GM21786 (cell line): ENCODE data around the gene ASB14.
"Not testable (repeated sequence)": the region's sequence is repeated elsewhere in the genome, so short reads cannot be mapped to it uniquely, and the experiment has no call there.

ENCODE experiments used
- ATAC-seq: cut with Tn5 transposase; IDR thresholded peaks from one replicate; pipeline ENCODE4 v1.9.1; 2021; ENCODE audit not compliant: unreplicated experiment

Gene ASB14

DNA sequence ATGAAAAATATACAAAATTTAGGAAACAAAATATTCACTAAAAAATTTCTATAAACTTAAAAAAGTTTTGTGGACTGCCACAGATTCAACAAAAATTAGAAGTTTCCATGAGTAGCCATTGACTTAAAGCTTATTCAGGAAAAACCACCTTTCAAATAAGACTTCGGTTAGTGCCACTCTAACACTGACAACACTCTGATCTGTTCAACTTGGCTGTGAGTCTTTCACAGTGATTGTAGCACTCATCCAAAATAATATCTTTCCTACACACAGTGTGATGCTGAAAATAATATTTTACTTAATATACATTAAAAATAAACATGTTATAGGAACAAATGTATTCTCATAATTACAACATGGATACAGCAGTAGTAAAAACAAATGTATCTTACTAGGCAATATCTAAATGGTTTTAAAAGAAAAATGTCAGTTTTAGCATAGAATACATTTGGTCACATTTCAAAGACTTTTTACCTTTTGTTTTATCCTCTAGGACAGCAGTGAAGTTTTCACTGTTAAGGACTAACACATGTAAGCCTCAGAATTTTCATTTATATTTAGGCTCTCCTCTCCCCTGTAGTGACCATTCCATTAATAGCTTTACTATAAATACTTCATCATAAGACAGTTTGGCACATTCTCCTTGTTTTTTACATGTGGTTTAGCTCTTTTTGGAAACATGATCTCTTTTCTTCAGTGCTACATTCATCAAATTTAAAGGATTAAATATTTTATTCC is at the start of gene ASB14:
ASB14 (minus strand) TSS at position 527 of the 738 bp plus-strand sequence. CDS start 652 bp downstream, outside the sequence.
- no peak for ATAC-seq

DNA sequence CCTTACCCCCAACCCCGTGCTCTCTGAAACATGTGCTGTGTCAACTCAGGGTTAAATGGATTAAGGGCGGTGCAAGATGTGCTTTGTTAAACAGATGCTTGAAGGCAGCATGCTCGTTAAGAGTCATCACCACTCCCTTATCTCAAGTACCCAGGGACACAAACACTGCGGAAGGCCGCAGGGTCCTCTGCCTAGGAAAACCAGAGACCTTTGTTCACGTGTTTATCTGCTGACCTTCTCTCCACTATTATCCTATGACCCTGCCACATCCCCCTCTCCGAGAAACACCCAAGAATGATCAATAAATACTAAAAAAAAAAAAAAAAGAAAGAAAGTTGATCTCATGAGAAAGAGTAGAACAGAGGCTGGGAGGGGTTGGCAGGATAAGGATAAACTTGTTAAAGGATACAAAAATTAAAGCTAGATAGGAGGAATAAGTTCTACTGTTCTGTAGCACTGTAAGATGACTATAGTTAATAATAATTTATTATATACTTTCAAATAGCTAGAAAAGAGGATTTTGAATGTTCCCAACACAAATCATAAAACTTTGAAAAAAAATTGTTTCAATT is 46.7 kb upstream of the ASB14 start:
- ATAC-seq, result not testable (repeated sequence)

DNA sequence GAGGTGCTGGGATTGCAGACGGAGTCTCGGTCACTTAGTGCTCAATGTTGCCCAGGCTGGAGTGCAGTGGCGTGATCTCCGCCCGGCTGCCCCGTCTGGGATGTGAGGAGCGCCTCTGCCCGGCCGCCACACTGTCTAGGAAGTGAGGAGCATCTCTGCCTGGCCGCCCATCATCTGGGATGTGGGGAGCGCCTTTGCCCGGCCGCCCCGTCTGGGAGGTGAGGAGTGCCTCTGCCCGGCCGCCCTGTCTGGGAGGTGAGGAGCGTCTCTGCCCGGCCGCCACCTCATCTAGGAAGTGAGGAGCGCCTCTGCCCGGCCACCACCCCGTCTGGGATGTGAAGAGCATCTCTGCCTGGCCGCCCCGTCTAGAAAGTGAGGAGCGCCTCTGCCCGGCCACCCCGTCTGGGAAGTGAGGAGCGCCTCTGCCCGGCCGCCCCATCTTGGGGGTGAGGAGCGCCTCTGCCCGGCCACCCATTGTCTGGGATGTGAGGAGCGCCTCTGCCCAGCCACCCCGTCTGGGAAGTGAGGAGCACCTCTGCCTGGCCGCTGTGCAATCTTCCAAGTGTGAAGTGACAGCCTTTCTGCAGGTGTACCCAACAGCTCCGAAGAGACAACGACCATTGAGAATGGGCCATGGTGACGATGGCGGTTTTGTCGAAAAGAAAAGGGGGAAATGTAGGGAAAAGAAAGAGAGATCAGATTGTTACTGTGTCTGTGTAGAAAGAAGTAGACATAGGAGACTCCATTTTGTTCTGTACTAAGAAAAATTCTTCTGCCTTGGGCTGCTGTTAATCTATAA is 46.0 kb upstream of the ASB14 start:
- not testable (repeated sequence) for ATAC-seq

DNA sequence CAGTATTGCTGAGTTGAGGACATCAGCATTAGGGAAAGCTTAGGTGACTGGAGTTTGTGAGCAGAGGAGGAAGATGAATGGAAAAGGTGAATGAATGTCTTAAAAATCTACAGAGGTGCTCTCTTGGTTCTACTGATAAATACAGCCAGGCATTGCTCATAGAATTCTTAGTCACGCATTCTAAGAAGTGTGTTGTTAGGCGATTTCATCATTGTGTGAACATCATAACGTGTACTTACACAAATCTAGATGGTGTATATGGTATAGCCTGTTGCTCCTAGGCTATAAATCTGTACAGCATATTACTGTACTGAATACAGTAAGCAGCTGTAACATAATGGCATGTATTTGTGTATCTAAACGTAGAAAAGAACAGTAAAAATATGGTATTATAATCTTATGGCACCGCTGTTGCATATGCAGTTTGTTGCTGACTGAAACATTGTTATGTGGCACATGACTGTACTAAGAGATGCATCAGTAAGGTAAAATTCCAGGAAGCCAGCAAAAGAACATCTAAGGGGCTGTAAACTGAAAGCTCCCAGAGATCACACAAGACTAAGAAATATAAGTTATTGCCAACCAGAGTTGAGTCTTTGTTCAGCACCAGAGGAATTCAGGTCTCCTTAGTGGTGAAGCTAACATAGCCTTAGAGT is 42.9 kb upstream of the ASB14 start:
- no peak for ATAC-seq

DNA sequence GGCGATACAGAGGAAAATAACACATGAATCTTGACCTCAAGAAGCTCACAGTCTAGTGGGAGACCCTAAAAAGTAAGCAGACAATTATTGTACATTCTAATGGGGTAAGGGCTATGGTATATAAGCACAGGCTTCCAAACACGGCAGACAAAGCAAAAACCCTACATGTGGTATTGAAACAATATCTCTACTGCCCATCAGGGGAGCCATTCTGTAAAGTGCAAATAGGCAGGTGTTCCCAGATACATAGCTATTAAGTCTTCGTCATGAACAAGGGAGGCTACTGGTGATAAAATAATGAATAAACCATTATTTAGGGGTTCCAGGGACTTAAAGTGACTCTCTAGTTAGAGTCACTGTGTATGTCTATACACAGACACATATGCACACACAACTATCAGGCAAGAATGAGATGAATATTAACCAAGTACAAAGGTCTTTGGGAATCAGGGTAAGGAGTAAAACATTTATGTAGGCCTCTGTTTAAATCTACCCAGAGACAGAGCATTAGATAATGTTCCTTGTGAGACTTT is 38.7 kb upstream of the ASB14 start:
- no peak for ATAC-seq

DNA sequence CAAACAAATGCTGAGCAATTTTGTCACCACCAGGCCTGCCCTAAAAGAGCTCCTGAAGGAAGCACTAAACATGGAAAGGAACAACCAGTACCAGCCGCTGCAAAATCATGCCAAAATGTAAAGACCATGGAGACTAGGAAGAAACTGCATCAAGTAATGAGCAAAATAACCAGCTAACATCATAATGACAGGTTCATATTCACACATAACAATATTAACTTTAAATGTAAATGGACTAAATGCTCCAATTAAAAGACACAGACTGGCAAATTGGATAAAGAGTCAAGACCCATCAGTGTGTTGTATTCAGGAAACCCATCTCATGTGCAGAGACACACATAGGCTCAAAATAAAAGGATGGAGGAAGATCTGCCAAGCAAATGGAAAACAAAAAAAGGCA is 34.0 kb upstream of the ASB14 start:
- not testable (repeated sequence) for ATAC-seq

DNA sequence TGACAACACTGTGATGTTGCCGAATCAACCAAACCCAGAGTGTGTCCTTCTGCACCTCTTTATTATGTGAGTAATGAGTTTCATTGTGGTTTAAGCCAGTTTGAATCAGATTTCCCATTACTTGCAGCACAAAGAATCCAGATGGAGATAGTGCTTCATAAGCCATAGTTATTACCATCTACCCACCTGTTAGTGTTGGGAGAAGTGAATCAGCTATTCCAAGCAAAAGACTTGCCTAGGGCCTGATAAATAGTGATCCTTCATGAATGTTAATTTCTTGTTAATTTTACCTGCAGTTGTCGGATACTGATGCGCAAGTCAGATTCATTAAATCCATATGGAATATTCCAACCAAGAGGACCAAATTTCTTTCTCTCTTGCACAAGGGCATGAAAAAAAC is 21.7 kb upstream of the ASB14 start:
- no peak for ATAC-seq

DNA sequence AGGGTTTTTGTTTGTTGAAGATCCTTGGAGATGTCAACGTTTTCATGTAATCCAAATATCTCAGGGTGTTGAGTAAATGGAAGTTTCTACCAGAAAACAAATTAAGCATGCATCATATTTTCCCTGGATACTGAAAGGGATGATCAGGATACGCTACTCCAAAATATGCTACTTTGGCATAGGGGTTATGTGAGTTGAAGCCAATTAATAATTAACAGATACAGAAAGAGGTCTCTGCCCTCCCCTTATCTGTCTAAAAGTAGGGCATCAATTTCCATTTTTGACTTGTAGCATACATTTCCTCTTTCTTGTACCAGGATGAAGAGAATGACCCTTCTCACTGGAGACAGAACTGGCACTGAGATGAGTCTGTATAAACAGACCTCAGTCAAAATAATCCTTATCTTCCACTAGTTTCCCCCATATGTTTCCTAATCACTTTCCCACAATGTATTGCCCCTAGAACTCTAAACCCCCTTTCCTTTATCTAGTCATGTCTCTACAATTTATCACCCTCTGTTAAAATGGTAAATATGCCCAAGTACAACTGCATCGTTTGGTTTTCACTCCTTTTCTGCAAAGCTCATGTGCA is 17.4 kb upstream of the ASB14 start:
- no peak for ATAC-seq

DNA sequence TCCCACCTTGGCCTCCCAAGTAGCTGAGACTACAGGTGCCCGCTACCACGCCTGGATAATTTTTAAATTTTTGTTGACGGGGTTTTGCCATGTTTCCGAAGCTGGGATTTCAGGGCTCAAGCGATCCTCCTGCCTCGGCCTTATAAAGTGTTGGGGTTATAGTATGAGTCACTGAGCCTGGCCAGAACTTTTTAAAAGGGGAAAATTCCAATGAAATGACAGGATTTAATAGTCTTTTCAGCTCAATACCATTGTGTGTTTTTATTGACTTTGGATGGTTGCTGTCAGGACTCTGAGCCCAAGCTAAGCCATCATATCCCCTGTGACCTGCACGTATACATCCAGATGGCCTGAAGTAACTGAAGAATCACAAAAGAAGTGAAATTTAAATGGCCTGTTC is 11.0 kb upstream of the ASB14 start:
- not testable (repeated sequence) for ATAC-seq

DNA sequence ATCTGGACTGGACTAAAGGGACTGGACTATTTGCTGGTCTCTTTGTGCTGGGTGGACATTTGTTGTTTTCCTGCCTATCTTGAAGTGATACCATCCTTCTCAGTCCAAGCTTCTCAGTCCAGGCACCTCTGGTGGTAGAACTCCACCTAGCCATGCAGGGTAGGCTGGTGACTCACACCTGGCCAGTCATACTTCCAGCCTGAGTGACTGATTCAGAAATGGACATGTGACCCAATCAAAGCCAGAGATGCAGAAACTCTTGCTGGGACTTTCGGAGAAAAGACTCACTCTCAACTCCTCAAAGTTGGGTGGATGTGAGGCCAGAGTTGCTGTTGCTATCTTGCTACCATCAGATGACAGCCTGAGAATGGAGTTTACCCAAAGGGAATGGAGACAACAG is 5.6 kb upstream of the ASB14 start:
- ATAC-seq, result no peak

DNA sequence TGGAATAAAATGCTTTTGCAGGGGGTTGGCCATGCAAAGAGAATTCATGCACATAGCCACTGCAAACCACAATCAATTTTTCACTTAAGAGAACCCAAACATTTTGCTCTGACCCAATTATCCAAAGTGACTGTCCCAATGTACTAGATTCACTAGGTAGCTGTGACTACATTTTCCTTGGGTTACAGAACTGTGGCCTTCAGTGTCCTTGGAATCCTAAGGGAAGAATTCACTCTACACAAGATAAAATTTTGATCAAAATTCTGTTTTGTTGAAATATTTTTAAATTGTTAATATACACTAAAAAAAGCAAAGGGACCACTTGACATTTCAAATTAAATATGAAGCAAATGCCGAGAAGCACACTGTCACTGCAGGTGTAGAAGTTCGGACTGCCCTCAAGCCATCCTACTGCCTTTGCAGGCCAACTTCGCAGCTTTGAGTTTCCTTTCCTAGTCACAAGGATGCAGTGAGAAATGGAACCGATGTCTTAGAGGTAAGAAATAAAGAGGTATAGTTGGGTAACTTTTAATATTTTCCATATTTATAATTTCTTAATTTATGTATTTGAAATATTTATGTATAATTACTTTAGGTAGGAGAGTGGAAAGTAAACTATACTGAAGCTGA is 527 bp upstream of the ASB14 start:
- no peak for ATAC-seq

DNA sequence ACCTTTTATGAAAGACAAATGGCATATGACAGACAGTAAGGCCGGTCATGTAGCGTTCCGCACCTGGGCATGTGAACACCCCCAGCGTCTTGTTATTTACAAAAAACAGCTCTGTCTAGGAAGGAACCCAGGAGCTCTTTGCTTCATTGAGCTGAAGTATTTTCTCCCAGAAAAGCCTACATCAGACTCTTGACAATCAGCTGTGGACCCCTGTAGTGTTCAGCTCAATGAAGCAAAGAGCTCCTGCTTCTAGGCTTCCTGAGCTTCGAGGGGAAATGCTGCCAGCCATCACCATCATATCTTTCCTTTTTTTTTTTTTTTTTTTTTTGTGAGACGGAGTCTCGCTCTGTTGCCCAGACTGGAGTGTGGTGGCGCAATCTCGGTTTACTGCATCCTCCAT is 4.1 kb downstream of the ASB14 start:
- no peak for ATAC-seq

DNA sequence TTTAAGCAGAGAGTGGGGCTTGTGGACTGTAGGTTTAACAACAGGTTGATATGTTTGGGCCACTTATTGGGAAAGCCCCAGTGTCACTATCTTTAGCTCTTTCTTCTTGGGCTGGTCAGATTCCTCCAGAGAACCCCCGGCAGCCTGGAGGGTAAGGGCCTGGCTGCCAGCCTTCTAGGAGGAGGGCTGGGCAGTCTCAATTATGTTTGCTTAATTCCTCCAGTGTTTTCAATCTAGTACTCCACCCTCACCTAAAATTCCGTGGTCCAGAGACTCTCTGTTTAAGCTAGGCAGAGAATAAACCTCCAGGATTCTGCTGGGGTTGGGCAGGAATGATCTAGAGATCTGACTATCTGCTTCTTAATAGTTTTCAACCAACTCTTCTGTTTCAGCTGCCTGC is 5.3 kb downstream of the ASB14 start:
- no peak for ATAC-seq

DNA sequence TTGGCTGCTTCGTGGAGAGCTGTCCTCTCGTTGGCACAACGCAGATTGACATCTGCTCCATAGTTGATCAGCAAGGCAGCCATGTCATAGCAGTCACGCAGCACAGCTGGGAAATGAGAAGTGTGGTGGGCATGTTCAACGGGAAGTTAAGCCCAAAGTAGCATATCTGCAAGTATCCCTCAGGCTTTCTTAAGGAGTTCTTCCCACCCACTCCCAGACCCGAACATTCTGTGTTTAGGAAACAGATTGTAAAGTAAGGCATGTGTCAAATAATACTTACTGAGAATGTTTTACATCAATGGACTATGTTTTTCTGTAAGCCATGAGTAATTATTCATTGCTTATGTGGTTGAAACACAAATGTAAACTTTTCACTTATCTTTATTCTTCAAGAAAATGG is 9.2 kb downstream of the ASB14 start:
- ATAC-seq, result no peak

DNA sequence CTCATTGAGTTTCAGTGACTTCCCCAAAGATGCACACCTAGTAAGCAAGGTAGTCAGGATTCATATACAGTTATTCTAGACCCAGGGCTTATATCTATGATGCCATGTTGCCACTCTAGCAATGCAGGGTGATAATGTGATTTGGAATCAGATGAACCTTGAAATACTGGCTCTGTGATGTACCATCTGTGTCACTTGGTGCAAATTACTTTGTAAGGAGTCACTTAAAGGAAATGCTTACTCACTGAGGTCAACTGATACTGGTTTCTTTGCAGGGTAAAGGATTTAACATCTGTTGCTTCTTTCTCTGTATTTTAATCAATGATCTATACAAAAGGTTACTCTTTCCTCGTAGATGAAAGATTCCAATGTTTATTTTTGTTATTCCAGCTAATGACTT is 10.8 kb downstream of the ASB14 start:
- no peak for ATAC-seq

DNA sequence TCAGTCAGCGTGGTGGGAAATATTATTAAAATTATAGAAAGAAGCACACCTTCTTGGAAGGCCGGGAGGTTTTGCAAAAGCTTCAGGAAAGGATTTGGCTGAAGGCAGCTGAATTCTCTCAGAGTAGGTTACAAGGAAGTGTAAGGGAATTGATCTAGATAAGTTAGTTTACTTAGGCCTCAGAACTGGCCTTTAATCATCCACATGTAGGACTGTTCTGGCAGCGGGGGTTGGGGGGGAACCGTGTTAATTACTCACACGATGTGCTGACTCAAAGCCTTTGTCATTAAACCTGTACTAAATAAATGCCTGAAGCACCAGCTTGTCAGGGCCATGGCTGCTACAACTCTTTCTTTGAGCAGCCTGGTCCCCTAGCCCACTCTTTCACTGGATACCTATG is 12.8 kb downstream of the ASB14 start:
- ATAC-seq, result no peak

DNA sequence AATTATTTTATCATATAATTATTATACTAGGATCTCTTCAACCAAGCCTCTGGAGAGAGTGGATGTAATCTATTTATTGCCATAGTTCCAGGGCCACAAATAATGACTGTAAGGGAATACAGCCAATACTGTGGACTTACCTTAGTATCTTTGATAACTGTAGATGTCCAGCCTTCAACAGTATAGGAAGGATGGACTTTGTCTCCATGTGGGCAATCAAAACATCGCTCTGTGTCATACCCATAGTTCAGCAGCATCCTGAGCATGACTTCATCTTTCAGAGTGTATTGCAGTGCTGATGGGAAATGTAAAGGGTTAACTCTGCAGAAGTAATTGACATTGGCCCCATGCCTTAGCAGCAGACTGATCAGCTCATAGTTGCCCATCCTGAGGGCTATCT is 14.2 kb downstream of the ASB14 start:
- no peak for ATAC-seq

DNA sequence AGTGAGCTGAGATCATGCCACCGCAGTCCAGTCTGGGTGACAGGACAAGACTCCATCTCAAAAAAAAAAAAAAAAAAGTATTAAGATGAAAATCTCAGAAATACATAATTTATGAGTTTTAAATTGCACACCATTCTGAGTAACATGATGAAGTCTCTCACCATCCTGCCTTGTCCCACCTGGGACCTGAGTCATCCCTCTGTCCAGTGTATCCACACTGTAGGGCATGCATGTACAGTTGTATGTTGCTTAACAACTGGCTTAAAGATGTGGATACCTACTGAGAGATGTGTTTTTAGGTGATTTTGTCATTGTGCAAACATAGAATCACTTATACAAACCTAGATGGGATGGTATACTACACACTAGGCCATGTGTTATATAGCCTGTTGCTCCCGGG is 17.1 kb downstream of the ASB14 start:
- no peak for ATAC-seq

DNA sequence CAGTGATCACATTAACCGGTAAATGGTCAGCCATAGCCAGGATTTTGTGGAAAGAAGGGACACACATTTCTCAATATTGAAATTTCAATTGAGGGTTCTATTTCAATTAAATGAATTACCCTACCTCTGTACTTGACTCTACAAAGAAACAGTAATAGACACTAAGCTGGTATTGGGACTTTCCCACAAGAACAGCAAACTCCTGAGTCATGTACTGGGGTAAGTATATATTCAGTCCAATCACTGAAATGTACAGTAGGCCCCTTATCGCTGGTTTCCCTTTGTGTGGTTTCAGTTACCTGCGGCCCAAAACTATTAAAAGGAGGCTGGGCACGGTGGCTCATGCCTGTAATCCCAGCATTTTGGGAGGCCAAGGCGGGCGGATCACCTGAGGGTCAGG is 17.6 kb downstream of the ASB14 start:
- no peak for ATAC-seq

DNA sequence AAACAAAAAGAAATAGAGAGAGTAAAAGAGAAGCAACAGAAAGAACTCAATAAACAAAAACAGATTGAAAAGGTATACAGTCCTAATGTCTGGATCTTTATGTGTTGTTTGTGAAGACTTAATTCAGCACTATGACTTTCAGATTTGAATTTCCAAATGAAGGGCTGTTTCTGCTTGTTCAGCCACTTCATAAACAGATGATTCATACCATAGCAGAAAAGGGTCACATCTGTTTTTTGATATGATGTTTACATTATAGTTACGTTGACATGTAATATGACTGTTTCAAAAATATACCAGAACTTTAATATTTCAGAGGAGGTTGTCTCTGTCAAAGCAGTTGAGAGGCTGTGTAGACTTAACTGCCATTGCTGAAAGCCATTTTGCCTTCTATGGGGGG is 24.1 kb downstream of the ASB14 start:
- no peak for ATAC-seq

DNA sequence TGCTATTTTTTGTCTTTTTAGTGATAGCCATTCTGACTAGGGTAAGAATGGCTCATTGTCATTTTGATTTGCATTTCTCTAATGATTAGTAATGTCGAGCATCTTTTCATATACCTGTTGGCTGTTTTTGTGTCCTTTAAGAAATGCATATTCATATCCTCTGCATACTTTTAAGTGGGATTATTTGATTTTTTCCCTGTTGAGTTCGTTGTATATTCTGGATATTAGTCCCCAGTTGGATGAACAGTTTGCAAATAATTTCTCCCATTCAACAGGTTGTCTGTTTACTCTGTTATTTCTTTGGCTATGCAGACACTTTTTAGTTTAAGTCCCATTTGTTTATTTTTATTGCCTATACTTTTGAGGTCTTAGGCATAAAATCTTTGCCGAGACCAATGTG is 30.6 kb downstream of the ASB14 start:
- no peak for ATAC-seq
